ENCODE results near the gene NF1.

Gene NF1

GRCh38 chr17:31272803-31273202 lies 178.0 kb downstream of the NF1 start:
- CTCF ChIA-PET: interaction anchor here (1.0 kb wide), 1 partner anchor 333 kb away, joined by 3 read pairs; no protein-coding TSS in a partner anchor
- Histone ChIP-seq H3K9me3 (ENCODE audit: control insufficient read depth, insufficient read depth, low read depth, low read length) (no peaks in the 10 kb centered on the region), H3K4me3 (ENCODE audit: low read depth, low read length) (no peak overlapping the region), H3K36me3 (ENCODE audit: control insufficient read depth in 2 of 2, insufficient read depth in 1 of 2, low read length in 2 of 2) (peaks cover 27 to 44% of the 10 kb centered on the region in 2 experiments), H3K4me1 (ENCODE audit: control insufficient read depth, insufficient read depth, low read length) (peaks cover 7% of the 10 kb centered on the region), H3K27ac (ENCODE audit: extremely low read depth, low read depth, low read length) (no peak overlapping the region)
- TF ChIP-seq ZNF354C (tag by site-specific recombination; IDR thresholded peaks at IDR 0.05; ENCODE audit: borderline replicate concordance, low read depth) (no peak), ZNF24 (tag by site-specific recombination; IDR thresholded peaks at IDR 0.05) (no peak), ZSCAN5A (tag by site-specific recombination; IDR thresholded peaks at IDR 0.05) (no peak), ZNF23 (tag by site-specific recombination; IDR thresholded peaks at IDR 0.05; ENCODE audit: borderline replicate concordance) (no peak), ZNF18 (tag by site-specific recombination; IDR thresholded peaks at IDR 0.05) (no peak), TRIM28 (IDR thresholded peaks at IDR 0.05; ENCODE audit: borderline replicate concordance, low read length) (no peak), ZNF548 (tag by site-specific recombination; IDR thresholded peaks at IDR 0.05) (no peak), ZNF362 (tag by site-specific recombination; IDR thresholded peaks at IDR 0.05) (no peak), INSM2 (tag by site-specific recombination; IDR thresholded peaks at IDR 0.05) (no peak), ZNF366 (tag by site-specific recombination; conservative IDR thresholded peaks at IDR 0.05) (no peak), ZNF19 (tag by site-specific recombination; IDR thresholded peaks at IDR 0.05; ENCODE audit: low read depth) (no peak), ZNF302 (tag by site-specific recombination; IDR thresholded peaks at IDR 0.05; ENCODE audit: low read depth) (no peak), ZNF488 (tag by site-specific recombination; IDR thresholded peaks at IDR 0.05) (no peak)
- POLR2A ChIA-PET: no interaction called here

- peaks cover 7% of the 10 kb centered on the region for H3K4me1 ChIP-seq (ENCODE audit: control insufficient read depth, insufficient read depth, low read length)
- H3K9me3 ChIP-seq (ENCODE audit: control insufficient read depth, insufficient read depth, low read depth, low read length): no peaks in the 10 kb centered on the region
- TF ChIP-seq ZNF48 (tag by site-specific recombination; IDR thresholded peaks at IDR 0.05): no peak
- CTCF ChIA-PET: no interaction called here
- POLR2A ChIA-PET: no interaction called here
- H3K27ac ChIP-seq (ENCODE audit: extremely low read depth, low read depth, low read length): no peak overlapping the region
- no peak overlapping the region for H3K4me3 ChIP-seq (ENCODE audit: low read depth, low read length)
- peaks cover 28 to 41% of the 10 kb centered on the region in 2 experiments for H3K36me3 ChIP-seq (ENCODE audit: control insufficient read depth in 2 of 2, insufficient read depth in 1 of 2, low read length in 2 of 2)
Observed at GRCh38 chr17:31273516-31273915, 178.7 kb downstream of the NF1 start.

GRCh38 chr17:31274252-31274651 lies 179.5 kb downstream of the NF1 start:
- H3K4me3 ChIP-seq (ENCODE audit: low read depth, low read length): no peak overlapping the region
- ChIA-PET POLR2A (no interaction called here), CTCF (no interaction called here)
- H3K27ac ChIP-seq (ENCODE audit: extremely low read depth, low read depth, low read length): no peak overlapping the region
- peaks cover 6% of the 10 kb centered on the region for H3K4me1 ChIP-seq (ENCODE audit: control insufficient read depth, insufficient read depth, low read length)
- H3K36me3 ChIP-seq (ENCODE audit: control insufficient read depth in 2 of 2, insufficient read depth in 1 of 2, low read length in 2 of 2): peaks cover 24 to 36% of the 10 kb centered on the region in 2 experiments
- no peaks in the 10 kb centered on the region for H3K9me3 ChIP-seq (ENCODE audit: control insufficient read depth, insufficient read depth, low read depth, low read length)
- TF ChIP-seq ZNF677 (tag by site-specific recombination; IDR thresholded peaks at IDR 0.05) (no peak), ZNF26 (tag by site-specific recombination; IDR thresholded peaks at IDR 0.05) (peak; percentile 76; the same call in 1 of the 2 replicates), ZNF169 (tag by site-specific recombination; IDR thresholded peaks at IDR 0.05) (no peak), ZNF404 (tag by site-specific recombination; IDR thresholded peaks at IDR 0.05) (no peak), ZBTB10 (tag by site-specific recombination; IDR thresholded peaks at IDR 0.05) (no peak), TRIM28 (IDR thresholded peaks at IDR 0.05; ENCODE audit: borderline replicate concordance, low read length) (no peak)

Measured in HEK293 (cell line).